SKM-1 (cell line): ENCODE data around the gene PRSS38.

Experiments
- DNase-seq: peaks from one replicate; lab custom pipeline; 2025; ENCODE audit not compliant: unreplicated experiment; lab: John Stamatoyannopoulos, UW

Gene PRSS38

GRCh38 chr1:227792216-227793078 lies 23.0 kb upstream of the PRSS38 start:
- no peak for DNase-seq

- DNase-seq: no peak
Observed at GRCh38 chr1:227793079-227793947, 22.2 kb upstream of the PRSS38 start.

GRCh38 chr1:227793948-227794816 lies 21.3 kb upstream of the PRSS38 start:
- no peak for DNase-seq

- no peak for DNase-seq
Observed at GRCh38 chr1:227794817-227795192, 20.7 kb upstream of the PRSS38 start.

GRCh38 chr1:227795732-227796131 lies 19.7 kb upstream of the PRSS38 start:
- DNase-seq: no peak

GRCh38 chr1:227796359-227796915 lies 19.0 kb upstream of the PRSS38 start:
- DNase-seq: no peak

- DNase-seq: no peak
Observed at GRCh38 chr1:227797144-227797543, 18.3 kb upstream of the PRSS38 start.

GRCh38 chr1:227797625-227798024 lies 17.9 kb upstream of the PRSS38 start:
- DNase-seq: no peak

GRCh38 chr1:227798078-227798802 lies 17.2 kb upstream of the PRSS38 start:
- DNase-seq: no peak

- no peak for DNase-seq
Observed at GRCh38 chr1:227799756-227800155, 15.7 kb upstream of the PRSS38 start.

- DNase-seq: no peak
Observed at GRCh38 chr1:227803933-227804332, 11.5 kb upstream of the PRSS38 start.

GRCh38 chr1:227805606-227806197 lies 9.8 kb upstream of the PRSS38 start:
- DNase-seq: no peak

- DNase-seq: no peak
Observed at GRCh38 chr1:227808566-227808965, 6.9 kb upstream of the PRSS38 start.

GRCh38 chr1:227809026-227809425 lies 6.4 kb upstream of the PRSS38 start:
- no peak for DNase-seq

- DNase-seq: no peak
Observed at GRCh38 chr1:227813962-227814361, 1.5 kb upstream of the PRSS38 start.

- DNase-seq: no peak
Observed at GRCh38 chr1:227816750-227817446, 1.4 kb downstream of the PRSS38 start.

- DNase-seq: no peak
Observed at GRCh38 chr1:227823537-227823936, 8.1 kb downstream of the PRSS38 start.

- no peak for DNase-seq
Observed at GRCh38 chr1:227824204-227824603, 8.7 kb downstream of the PRSS38 start.

- no peak for DNase-seq
Observed at GRCh38 chr1:227828786-227829185, 13.3 kb downstream of the PRSS38 start.
